Measurements from ENCODE around the gene STX11. TPM values are rescaled to one million over a fixed set of nuclear protein-coding genes. Genes with fewer than 3 reads are reported as not detected.

Gene STX11
- polyA plus RNA-seq, 1 donor (not counting 4 experiments of a cell fraction or from before 2014, with no cell fraction given): 0.28 TPM

- no peaks in the 10 kb centered on the region for H3K36me3 ChIP-seq (ENCODE audit: control insufficient read depth in 2 of 2, extremely low read depth in 1 of 2, insufficient read depth in 2 of 2, low read length in 2 of 2)
- no peaks in the 10 kb centered on the region for H3K4me1 ChIP-seq (ENCODE audit: control insufficient read depth, extremely low read depth, insufficient read depth, low read length)
- H3K27me3 ChIP-seq (ENCODE audit: control insufficient read depth, extremely low read depth, insufficient read depth, low read length): no peaks in the 10 kb centered on the region
- H4K20me1 ChIP-seq (ENCODE audit: control insufficient read depth, extremely low read depth, insufficient read depth, low read length): no peaks in the 10 kb centered on the region
- H3K27ac ChIP-seq (ENCODE audit: control insufficient read depth, insufficient read depth, low read length): no peak overlapping the region
- no peak overlapping the region for H3K9ac ChIP-seq (ENCODE audit: control insufficient read depth, extremely low read depth, insufficient read depth, low read length)
- dilution Hi-C loops (cut with MboI; ENCODE audit: extremely low pct_ligation_motif_present, low sequenced_read_pairs): no loop called here
- no peaks in the 10 kb centered on the region for H3K79me2 ChIP-seq (ENCODE audit: control insufficient read depth, insufficient read depth, low read length)
- no peak overlapping the region for H3K4me3 ChIP-seq (ENCODE audit: control insufficient read depth in 2 of 3, extremely low read depth in 1 of 3, insufficient read depth in 2 of 3, low read depth in 1 of 3, low read length in 3 of 3)
- DNase-seq (ENCODE audit: low read depth, low spot score) (no peak), FAIRE-seq (no peak)
- TF ChIP-seq EZH2 (IDR thresholded peaks at IDR 0.05; ENCODE audit: low read length) (no peak), CTCF (optimal IDR thresholded peaks at IDR 0.05 in 1 of 3, IDR thresholded peaks at IDR 0.05 in 1 of 3, conservative IDR thresholded peaks at IDR 0.05 in 1 of 3; ENCODE audit: extremely low read depth in 1 of 3, insufficient read depth in 2 of 3, low read length in 3 of 3) (no peak)
- no peaks in the 10 kb centered on the region for H3K9me3 ChIP-seq (ENCODE audit: control insufficient read depth, low read depth, low read length)
- no peak overlapping the region for H2AFZ ChIP-seq (ENCODE audit: control insufficient read depth, low read length)
- H3K9me1 ChIP-seq (ENCODE audit: control insufficient read depth, extremely low read depth, insufficient read depth, low read length): no peaks in the 10 kb centered on the region
- no peak overlapping the region for H3K4me2 ChIP-seq (ENCODE audit: control insufficient read depth, extremely low read depth, insufficient read depth, low read depth, low read length)
These were observed 6.4 kb upstream of the STX11 start for GRCh38 chr6:144143878-144144277.

GRCh38 chr6:144144996-144145395 lies 5.3 kb upstream of the STX11 start:
- Histone ChIP-seq H3K9ac (ENCODE audit: control insufficient read depth, extremely low read depth, insufficient read depth, low read length) (no peak overlapping the region), H3K4me1 (ENCODE audit: control insufficient read depth, extremely low read depth, insufficient read depth, low read length) (no peaks in the 10 kb centered on the region), H4K20me1 (ENCODE audit: control insufficient read depth, extremely low read depth, insufficient read depth, low read length) (no peaks in the 10 kb centered on the region), H3K4me2 (ENCODE audit: control insufficient read depth, extremely low read depth, insufficient read depth, low read depth, low read length) (no peak overlapping the region), H3K36me3 (ENCODE audit: control insufficient read depth in 2 of 2, extremely low read depth in 1 of 2, insufficient read depth in 2 of 2, low read length in 2 of 2) (no peaks in the 10 kb centered on the region), H3K9me3 (ENCODE audit: control insufficient read depth, low read depth, low read length) (no peaks in the 10 kb centered on the region), H3K4me3 (ENCODE audit: control insufficient read depth in 2 of 3, extremely low read depth in 1 of 3, insufficient read depth in 2 of 3, low read depth in 1 of 3, low read length in 3 of 3) (no peak overlapping the region), H3K9me1 (ENCODE audit: control insufficient read depth, extremely low read depth, insufficient read depth, low read length) (no peaks in the 10 kb centered on the region), H3K27me3 (ENCODE audit: control insufficient read depth, extremely low read depth, insufficient read depth, low read length) (no peaks in the 10 kb centered on the region), H3K27ac (ENCODE audit: control insufficient read depth, insufficient read depth, low read length) (no peak overlapping the region), H3K79me2 (ENCODE audit: control insufficient read depth, insufficient read depth, low read length) (no peaks in the 10 kb centered on the region), H2AFZ (ENCODE audit: control insufficient read depth, low read length) (no peak overlapping the region)
- TF ChIP-seq CTCF (optimal IDR thresholded peaks at IDR 0.05 in 1 of 3, IDR thresholded peaks at IDR 0.05 in 1 of 3, conservative IDR thresholded peaks at IDR 0.05 in 1 of 3; ENCODE audit: extremely low read depth in 1 of 3, insufficient read depth in 2 of 3, low read length in 3 of 3) (no peak), EZH2 (IDR thresholded peaks at IDR 0.05; ENCODE audit: low read length) (no peak)
- DNase-seq (ENCODE audit: low read depth, low spot score) (no peak), FAIRE-seq (no peak)
- dilution Hi-C loops (cut with MboI; ENCODE audit: extremely low pct_ligation_motif_present, low sequenced_read_pairs): no loop called here

All from keratinocyte (primary cell).